ENCODE results near the gene RSRC2. TPM values are rescaled to one million over a fixed set of nuclear protein-coding genes. Genes with fewer than 3 reads are reported as not detected.

The RSRC2 gene
- total RNA-seq, 3 donors from 2014 or later, result 57.3 to 72.5 (median 60.4) TPM

- ATAC-seq (no peak), DNase-seq (no peak)
- H3K36me3 ChIP-seq (ENCODE audit: low read depth), result no peaks in the 10 kb centered on the region
- intact Hi-C loops (cut with DNase I, micrococcal nuclease), result no loop called here
- no peaks in the 10 kb centered on the region for H3K9me3 ChIP-seq
- no peak overlapping the region for H3K4me3 ChIP-seq
- no peak for TF ChIP-seq CTCF (IDR thresholded peaks at IDR 0.05)
- no peaks in the 10 kb centered on the region for H3K4me1 ChIP-seq (ENCODE audit: low read depth)
Observed at GRCh38 chr12:122460641-122461040, 66.1 kb downstream of the RSRC2 start.

GRCh38 chr12:122460061-122460460 lies 66.7 kb downstream of the RSRC2 start:
- DNase-seq (no peak), ATAC-seq (no peak)
- H3K36me3 ChIP-seq (ENCODE audit: low read depth), result no peaks in the 10 kb centered on the region
- H3K4me3 ChIP-seq, result no peak overlapping the region
- H3K9me3 ChIP-seq, result no peaks in the 10 kb centered on the region
- intact Hi-C loops (cut with DNase I, micrococcal nuclease), result no loop called here
- H3K4me1 ChIP-seq (ENCODE audit: low read depth), result no peaks in the 10 kb centered on the region
- no peak for TF ChIP-seq CTCF (IDR thresholded peaks at IDR 0.05)

- DNase-seq, result no peak
Observed at GRCh38 chr12:122459211-122459610, 67.5 kb downstream of the RSRC2 start.

GRCh38 chr12:122458105-122459035 lies 68.4 kb downstream of the RSRC2 start:
- H3K9me3 ChIP-seq, result no peaks in the 10 kb centered on the region
- no peak for DNase-seq
- intact Hi-C loops (cut with DNase I, micrococcal nuclease), result no loop called here
- H3K4me3 ChIP-seq, result no peak overlapping the region
- no peak for TF ChIP-seq CTCF (IDR thresholded peaks at IDR 0.05)
- no peak for ATAC-seq
- no peaks in the 10 kb centered on the region for H3K36me3 ChIP-seq (ENCODE audit: low read depth)
- H3K4me1 ChIP-seq (ENCODE audit: low read depth), result peaks cover 4% of the 10 kb centered on the region

More at GRCh38 chr12:122459211-122459610, 67.5 kb downstream of the RSRC2 start:
- Histone ChIP-seq H3K36me3 (ENCODE audit: low read depth) (no peaks in the 10 kb centered on the region), H3K9me3 (no peaks in the 10 kb centered on the region), H3K4me3 (no peak overlapping the region), H3K4me1 (ENCODE audit: low read depth) (no peaks in the 10 kb centered on the region)
- no peak for ATAC-seq
- TF ChIP-seq CTCF (IDR thresholded peaks at IDR 0.05), result no peak
- intact Hi-C loops (cut with DNase I, micrococcal nuclease), result no loop called here

GRCh38 chr12:122457627-122458026 lies 69.1 kb downstream of the RSRC2 start:
- no peaks in the 10 kb centered on the region for H3K36me3 ChIP-seq (ENCODE audit: low read depth)
- ATAC-seq, result no peak
- no peaks in the 10 kb centered on the region for H3K9me3 ChIP-seq
- TF ChIP-seq CTCF (IDR thresholded peaks at IDR 0.05), result no peak
- H3K4me1 ChIP-seq (ENCODE audit: low read depth), result peaks cover 7% of the 10 kb centered on the region
- H3K4me3 ChIP-seq, result no peak overlapping the region
- intact Hi-C loops (cut with DNase I, micrococcal nuclease), result no loop called here
- no peak for DNase-seq

Measured in mucosa of descending colon (tissue), 3 donors.